SU-DHL-6 (cell line): Measurements from ENCODE around the gene FAM117A.

Experiments
- H2AFZ ChIP-seq: fragments of 200-600 bp; sonication (generic); 2 replicates; pipeline ENCODE4 v1.6.1; 2014; ENCODE audit warnings: low read depth, mild to moderate bottlenecking, moderate library complexity, mixed read lengths, antibody characterized with exemption, low read length; ENCODE audit not compliant: severe bottlenecking
- H3F3A ChIP-seq: fragments of 200-600 bp; shearing (Covaris generic); 2 replicates; pipeline ENCODE4 v1.6.0; 2016; ENCODE audit warnings: antibody characterized with exemption, mild to moderate bottlenecking; ENCODE audit not compliant: insufficient read depth
- H3K27ac ChIP-seq: fragments of 200-600 bp; sonication (generic); 2 replicates; pipeline ENCODE4 v1.5.1; 2016; ENCODE audit warnings: low read depth, mild to moderate bottlenecking, low read length, moderate library complexity, mixed read lengths
- H3K27me3 ChIP-seq: fragments of 200-600 bp; sonication (generic), shearing (Covaris generic); 2 replicates; pipeline ENCODE4 v1.6.0; 2014; ENCODE audit warnings: mild to moderate bottlenecking, low read length
- H3K36me3 ChIP-seq: fragments of 200-600 bp; sonication (generic); 2 replicates; pipeline ENCODE4 v1.6.1; 2014; ENCODE audit warnings: mild to moderate bottlenecking, low read length, mixed read lengths
- H3K4me2 ChIP-seq: fragments of 300-600, 200-600 bp; shearing (Covaris generic), sonication (generic); 2 replicates; pipeline ENCODE4 v1.6.0; 2014; ENCODE audit warnings: low read length, low read depth, mild to moderate bottlenecking; ENCODE audit not compliant: poor library complexity, severe bottlenecking
- H3K4me3 ChIP-seq: fragments of 200-600 bp; sonication (generic); 2 replicates; pipeline ENCODE4 v1.5.1; 2014; ENCODE audit warnings: antibody characterized with exemption, low read length, mild to moderate bottlenecking, mixed read lengths; ENCODE audit not compliant: insufficient read depth, poor library complexity, severe bottlenecking
- H3K79me2 ChIP-seq: fragments of 200-600 bp; sonication (generic); 2 replicates; pipeline ENCODE4 v1.6.1; 2014; ENCODE audit warnings: mild to moderate bottlenecking, low read length, moderate library complexity; ENCODE audit not compliant: insufficient read depth
- H3K9ac ChIP-seq: fragments of 200-600 bp; sonication (generic); 2 replicates; pipeline ENCODE4 v1.7.0; 2014; ENCODE audit warnings: mild to moderate bottlenecking, low read length
- H3K9me2 ChIP-seq: fragments of 200-600 bp; sonication (generic); replicated peaks from 2 replicates; pipeline ENCODE4 v1.6.1; 2014; ENCODE audit warnings: low read length; ENCODE audit not compliant: insufficient read depth
- H3K9me3 ChIP-seq: fragments of 200-600 bp; sonication (generic); 2 replicates; pipeline ENCODE4 v1.6.1; 2014; ENCODE audit warnings: low read length, mixed read lengths; ENCODE audit not compliant: insufficient read depth
- H4K20me1 ChIP-seq: fragments of 200-600 bp; sonication (generic); 2 replicates; pipeline ENCODE4 v1.6.1; 2014; ENCODE audit warnings: low read depth, mild to moderate bottlenecking, antibody characterized with exemption, low read length, moderate library complexity, mixed read lengths
- CTCF ChIP-seq: fragments of 200-600 bp; sonication (generic); IDR thresholded peaks from one replicate; pipeline ENCODE4 v1.5.1; 2017; ENCODE audit warnings: antibody characterized with exemption, mild to moderate bottlenecking, low read length, moderate library complexity; ENCODE audit not compliant: insufficient read depth, poor library complexity, severe bottlenecking
- EZH2phosphoT487 ChIP-seq: fragments of 200-600 bp; sonication (generic), shearing (Covaris generic); conservative IDR thresholded peaks from 2 replicates; pipeline ENCODE4 v1.6.1; 2018; ENCODE audit warnings: mild to moderate bottlenecking, antibody characterized with exemption, low read length, moderate library complexity, mixed read lengths

Gene FAM117A

GRCh38 chr17:49755663-49756283 lies 8.2 kb downstream of the FAM117A start:
- no peak overlapping the region for H3K4me2 ChIP-seq
- H3F3A ChIP-seq: no peaks in the 10 kb centered on the region
- no peak for TF ChIP-seq EZH2phosphoT487
- no peak for TF ChIP-seq CTCF
- H4K20me1 ChIP-seq: no peaks in the 10 kb centered on the region
- no peak overlapping the region for H3K4me3 ChIP-seq
- H3K27ac ChIP-seq: no peak overlapping the region
- H3K36me3 ChIP-seq: no peaks in the 10 kb centered on the region
- H3K9me3 ChIP-seq: no peaks in the 10 kb centered on the region
- H3K9ac ChIP-seq: no peak overlapping the region
- no peak overlapping the region for H2AFZ ChIP-seq
- H3K27me3 ChIP-seq: no peaks in the 10 kb centered on the region
- H3K9me2 ChIP-seq: no peaks in the 10 kb centered on the region
- H3K79me2 ChIP-seq: no peaks in the 10 kb centered on the region

- Histone ChIP-seq H3K4me3 (no peak overlapping the region), H4K20me1 (no peaks in the 10 kb centered on the region), H3K79me2 (no peaks in the 10 kb centered on the region), H3K27ac (no peak overlapping the region), H3K9me2 (no peaks in the 10 kb centered on the region), H3K27me3 (no peaks in the 10 kb centered on the region), H3K36me3 (no peaks in the 10 kb centered on the region), H3K4me2 (no peak overlapping the region), H2AFZ (no peak overlapping the region), H3K9me3 (no peaks in the 10 kb centered on the region), H3F3A (no peaks in the 10 kb centered on the region), H3K9ac (no peak overlapping the region)
- no peak for TF ChIP-seq CTCF
Observed at GRCh38 chr17:49753959-49754391, 10.0 kb downstream of the FAM117A start.

- H3K79me2 ChIP-seq: no peaks in the 10 kb centered on the region
- H3K4me3 ChIP-seq: no peak overlapping the region
- H3K36me3 ChIP-seq: no peaks in the 10 kb centered on the region
- H3K9ac ChIP-seq: no peak overlapping the region
- no peaks in the 10 kb centered on the region for H4K20me1 ChIP-seq
- H2AFZ ChIP-seq: no peak overlapping the region
- no peaks in the 10 kb centered on the region for H3K27me3 ChIP-seq
- peaks cover 7% of the 10 kb centered on the region for H3F3A ChIP-seq
- H3K9me2 ChIP-seq: no peaks in the 10 kb centered on the region
- no peaks in the 10 kb centered on the region for H3K9me3 ChIP-seq
- H3K27ac ChIP-seq: no peak overlapping the region
- H3K4me2 ChIP-seq: no peak overlapping the region
- TF ChIP-seq CTCF (no peak), EZH2phosphoT487 (no peak)
Observed at GRCh38 chr17:49752508-49752907, 11.4 kb downstream of the FAM117A start.
